SU-DHL-6 (cell line): ENCODE results near the gene C1orf210.

Experiments used
- H2AFZ ChIP-seq: fragments of 200-600 bp; sonication (generic); 2 replicates; pipeline ENCODE4 v1.6.1; 2014; ENCODE audit warnings: low read depth, mild to moderate bottlenecking, moderate library complexity, mixed read lengths, antibody characterized with exemption, low read length; ENCODE audit not compliant: severe bottlenecking
- H3F3A ChIP-seq: fragments of 200-600 bp; shearing (Covaris generic); 2 replicates; pipeline ENCODE4 v1.6.0; 2016; ENCODE audit warnings: antibody characterized with exemption, mild to moderate bottlenecking; ENCODE audit not compliant: insufficient read depth
- H3K27ac ChIP-seq: fragments of 200-600 bp; sonication (generic); 2 replicates; pipeline ENCODE4 v1.5.1; 2016; ENCODE audit warnings: low read depth, mild to moderate bottlenecking, low read length, moderate library complexity, mixed read lengths
- H3K27me3 ChIP-seq: fragments of 200-600 bp; sonication (generic), shearing (Covaris generic); 2 replicates; pipeline ENCODE4 v1.6.0; 2014; ENCODE audit warnings: mild to moderate bottlenecking, low read length
- H3K36me3 ChIP-seq: fragments of 200-600 bp; sonication (generic); 2 replicates; pipeline ENCODE4 v1.6.1; 2014; ENCODE audit warnings: mild to moderate bottlenecking, low read length, mixed read lengths
- H3K4me2 ChIP-seq: fragments of 300-600, 200-600 bp; shearing (Covaris generic), sonication (generic); 2 replicates; pipeline ENCODE4 v1.6.0; 2014; ENCODE audit warnings: low read length, low read depth, mild to moderate bottlenecking; ENCODE audit not compliant: poor library complexity, severe bottlenecking
- H3K4me3 ChIP-seq: fragments of 200-600 bp; sonication (generic); 2 replicates; pipeline ENCODE4 v1.5.1; 2014; ENCODE audit warnings: antibody characterized with exemption, low read length, mild to moderate bottlenecking, mixed read lengths; ENCODE audit not compliant: insufficient read depth, poor library complexity, severe bottlenecking
- H3K79me2 ChIP-seq: fragments of 200-600 bp; sonication (generic); 2 replicates; pipeline ENCODE4 v1.6.1; 2014; ENCODE audit warnings: mild to moderate bottlenecking, low read length, moderate library complexity; ENCODE audit not compliant: insufficient read depth
- H3K9ac ChIP-seq: fragments of 200-600 bp; sonication (generic); 2 replicates; pipeline ENCODE4 v1.7.0; 2014; ENCODE audit warnings: mild to moderate bottlenecking, low read length
- H3K9me2 ChIP-seq: fragments of 200-600 bp; sonication (generic); replicated peaks from 2 replicates; pipeline ENCODE4 v1.6.1; 2014; ENCODE audit warnings: low read length; ENCODE audit not compliant: insufficient read depth
- H3K9me3 ChIP-seq: fragments of 200-600 bp; sonication (generic); 2 replicates; pipeline ENCODE4 v1.6.1; 2014; ENCODE audit warnings: low read length, mixed read lengths; ENCODE audit not compliant: insufficient read depth
- H4K20me1 ChIP-seq: fragments of 200-600 bp; sonication (generic); 2 replicates; pipeline ENCODE4 v1.6.1; 2014; ENCODE audit warnings: low read depth, mild to moderate bottlenecking, antibody characterized with exemption, low read length, moderate library complexity, mixed read lengths
- CTCF ChIP-seq: fragments of 200-600 bp; sonication (generic); IDR thresholded peaks from one replicate; pipeline ENCODE4 v1.5.1; 2017; ENCODE audit warnings: antibody characterized with exemption, mild to moderate bottlenecking, low read length, moderate library complexity; ENCODE audit not compliant: insufficient read depth, poor library complexity, severe bottlenecking
- EZH2phosphoT487 ChIP-seq: fragments of 200-600 bp; sonication (generic), shearing (Covaris generic); conservative IDR thresholded peaks from 2 replicates; pipeline ENCODE4 v1.6.1; 2018; ENCODE audit warnings: mild to moderate bottlenecking, antibody characterized with exemption, low read length, moderate library complexity, mixed read lengths

Gene C1orf210

GRCh38 chr1:43302201-43302600 lies 16.8 kb upstream of the C1orf210 start:
- Histone ChIP-seq H3K4me2 (no peak overlapping the region), H4K20me1 (no peaks in the 10 kb centered on the region), H3K79me2 (no peaks in the 10 kb centered on the region), H3K9me3 (no peaks in the 10 kb centered on the region), H3F3A (no peaks in the 10 kb centered on the region), H3K27ac (no peak overlapping the region), H3K4me3 (no peak overlapping the region), H3K27me3 (no peaks in the 10 kb centered on the region), H3K9me2 (no peaks in the 10 kb centered on the region), H3K36me3 (no peaks in the 10 kb centered on the region), H3K9ac (no peak overlapping the region), H2AFZ (no peak overlapping the region)
- no peak for TF ChIP-seq EZH2phosphoT487
- TF ChIP-seq CTCF: no peak

- H3K9me3 ChIP-seq: no peaks in the 10 kb centered on the region
- H3K9me2 ChIP-seq: no peaks in the 10 kb centered on the region
- H3K27ac ChIP-seq: no peak within 1 kb of the TSS
- H4K20me1 ChIP-seq: no peaks in the 10 kb centered on the region
- no peak within 1 kb of the TSS for H2AFZ ChIP-seq
- no peaks in the 10 kb centered on the region for H3K79me2 ChIP-seq
- H3F3A ChIP-seq: no peaks in the 10 kb centered on the region
- H3K4me2 ChIP-seq: no peak within 1 kb of the TSS
- no peaks in the 10 kb centered on the region for H3K27me3 ChIP-seq
- no peak for TF ChIP-seq EZH2phosphoT487
- no peak for TF ChIP-seq CTCF
- no peak within 1 kb of the TSS for H3K9ac ChIP-seq
- H3K36me3 ChIP-seq: no peaks in the 10 kb centered on the region
- H3K4me3 ChIP-seq: no peak within 1 kb of the TSS
These were observed 15.2 kb upstream of the C1orf210 start, which contains the start of gene TIE1 for GRCh38 chr1:43300378-43301094. TSS of gene TIE1 (plus strand) at chr1:43300982. CDS start at chr1:43301072, 90 bp downstream.

- TF ChIP-seq EZH2phosphoT487: no peak
- TF ChIP-seq CTCF: no peak
- H2AFZ ChIP-seq: no peak overlapping the region
These were observed 13.7 kb upstream of the C1orf210 start for GRCh38 chr1:43299101-43299500.

More at GRCh38 chr1:43299101-43299500, 13.7 kb upstream of the C1orf210 start:
- H3K9me2 ChIP-seq: no peaks in the 10 kb centered on the region
- no peaks in the 10 kb centered on the region for H4K20me1 ChIP-seq
- no peak overlapping the region for H3K4me3 ChIP-seq
- no peaks in the 10 kb centered on the region for H3K36me3 ChIP-seq
- no peaks in the 10 kb centered on the region for H3K27me3 ChIP-seq
- no peak overlapping the region for H3K4me2 ChIP-seq
- no peaks in the 10 kb centered on the region for H3F3A ChIP-seq
- H3K27ac ChIP-seq: no peak overlapping the region
- no peak overlapping the region for H3K9ac ChIP-seq
- no peaks in the 10 kb centered on the region for H3K79me2 ChIP-seq
- no peaks in the 10 kb centered on the region for H3K9me3 ChIP-seq
